H1 (cell line): Measurements from ENCODE around the gene TFAP2D.

Experiments used
- ATF2 ChIP-seq: IDR thresholded peaks from 2 replicates; pipeline ENCODE4 v1.6.1; 2012; ENCODE audit warnings: low read length, inconsistent platforms
- EP300 ChIP-seq, 2 experiments: IDR thresholded peaks; 1 replicate in 1 of 2; 2 replicates in 1 of 2; pipeline ENCODE4 v1.6.1; 2011 to 2012; ENCODE audit warnings: low read depth in 2 of 2, low read length in 2 of 2, mild to moderate bottlenecking in 2 of 2, borderline replicate concordance in 1 of 2, inconsistent platforms in 1 of 2, moderate library complexity in 1 of 2
- POLR2A ChIP-seq, 2 experiments: IDR thresholded peaks; 1 replicate in 1 of 2; 2 replicates in 1 of 2; pipeline ENCODE4 v1.6.1; 2011; ENCODE audit warnings: low read depth in 2 of 2, low read length in 2 of 2, mild to moderate bottlenecking in 2 of 2; ENCODE audit errors: control extremely low read depth in 1 of 2
- TF ChIP-seq, protein P1 (sequence below), 3 experiments: IDR thresholded peaks; 1 replicate in 2 of 3; 2 replicates in 1 of 3; pipeline versions ENCODE4 v1.5.1 to v1.6.1; 2011; ENCODE audit warnings: low read length in 3 of 3, mild to moderate bottlenecking in 3 of 3, inconsistent platforms in 2 of 3, low read depth in 1 of 3, moderate library complexity in 1 of 3; ENCODE audit not compliant: insufficient read depth in 1 of 3; ENCODE audit errors: control extremely low read depth in 1 of 3
- TF ChIP-seq, protein P2 (sequence below): IDR thresholded peaks from 2 replicates; pipeline ENCODE4 v1.6.1; 2011; ENCODE audit warnings: low read length, improper control_type of control experiment

DNA sequence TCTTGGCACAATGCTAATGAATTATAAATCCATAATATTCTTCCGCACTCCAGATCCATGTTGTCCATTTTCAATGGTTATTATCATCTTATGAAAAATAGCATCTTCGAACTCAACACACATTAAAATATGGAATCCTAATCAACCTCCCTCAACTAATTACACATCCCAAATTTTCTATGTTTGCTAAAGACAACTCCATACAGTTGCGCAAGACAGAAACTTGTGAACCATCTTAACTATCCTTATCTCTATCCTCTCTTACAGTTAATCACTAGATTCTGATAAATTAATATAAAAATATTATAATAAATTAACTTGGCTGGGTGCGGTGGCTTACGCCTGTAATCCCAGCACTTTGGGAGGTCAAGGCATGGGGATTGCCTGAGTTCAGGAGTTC lies 67.1 kb downstream of the TFAP2D start:
- no peak for TF ChIP-seq POLR2A (IDR thresholded peaks at IDR 0.05; ENCODE audit: control extremely low read depth in 1 of 2, low read depth in 2 of 2, low read length in 2 of 2)
- no peak for TF ChIP-seq EP300 (IDR thresholded peaks at IDR 0.05; ENCODE audit: borderline replicate concordance in 1 of 2, low read depth in 2 of 2, low read length in 2 of 2)
- TF ChIP-seq, protein P1, sequence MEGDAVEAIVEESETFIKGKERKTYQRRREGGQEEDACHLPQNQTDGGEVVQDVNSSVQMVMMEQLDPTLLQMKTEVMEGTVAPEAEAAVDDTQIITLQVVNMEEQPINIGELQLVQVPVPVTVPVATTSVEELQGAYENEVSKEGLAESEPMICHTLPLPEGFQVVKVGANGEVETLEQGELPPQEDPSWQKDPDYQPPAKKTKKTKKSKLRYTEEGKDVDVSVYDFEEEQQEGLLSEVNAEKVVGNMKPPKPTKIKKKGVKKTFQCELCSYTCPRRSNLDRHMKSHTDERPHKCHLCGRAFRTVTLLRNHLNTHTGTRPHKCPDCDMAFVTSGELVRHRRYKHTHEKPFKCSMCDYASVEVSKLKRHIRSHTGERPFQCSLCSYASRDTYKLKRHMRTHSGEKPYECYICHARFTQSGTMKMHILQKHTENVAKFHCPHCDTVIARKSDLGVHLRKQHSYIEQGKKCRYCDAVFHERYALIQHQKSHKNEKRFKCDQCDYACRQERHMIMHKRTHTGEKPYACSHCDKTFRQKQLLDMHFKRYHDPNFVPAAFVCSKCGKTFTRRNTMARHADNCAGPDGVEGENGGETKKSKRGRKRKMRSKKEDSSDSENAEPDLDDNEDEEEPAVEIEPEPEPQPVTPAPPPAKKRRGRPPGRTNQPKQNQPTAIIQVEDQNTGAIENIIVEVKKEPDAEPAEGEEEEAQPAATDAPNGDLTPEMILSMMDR (IDR thresholded peaks at IDR 0.05; ENCODE audit: control extremely low read depth in 1 of 3, insufficient read depth in 1 of 3, low read depth in 1 of 3, low read length in 3 of 3): no peak
- TF ChIP-seq ATF2: no peak
- TF ChIP-seq, protein P2, sequence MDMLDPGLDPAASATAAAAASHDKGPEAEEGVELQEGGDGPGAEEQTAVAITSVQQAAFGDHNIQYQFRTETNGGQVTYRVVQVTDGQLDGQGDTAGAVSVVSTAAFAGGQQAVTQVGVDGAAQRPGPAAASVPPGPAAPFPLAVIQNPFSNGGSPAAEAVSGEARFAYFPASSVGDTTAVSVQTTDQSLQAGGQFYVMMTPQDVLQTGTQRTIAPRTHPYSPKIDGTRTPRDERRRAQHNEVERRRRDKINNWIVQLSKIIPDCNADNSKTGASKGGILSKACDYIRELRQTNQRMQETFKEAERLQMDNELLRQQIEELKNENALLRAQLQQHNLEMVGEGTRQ: no peak
